Measurements from ENCODE around the gene OR4L1. TPM values are rescaled to one million over a fixed set of nuclear protein-coding genes. Genes with fewer than 3 reads are reported as not detected.
"Not testable (repeated sequence)": the region's sequence is repeated elsewhere in the genome, so short reads cannot be mapped to it uniquely, and the experiment has no call there.

OR4L1 gene

DNA sequence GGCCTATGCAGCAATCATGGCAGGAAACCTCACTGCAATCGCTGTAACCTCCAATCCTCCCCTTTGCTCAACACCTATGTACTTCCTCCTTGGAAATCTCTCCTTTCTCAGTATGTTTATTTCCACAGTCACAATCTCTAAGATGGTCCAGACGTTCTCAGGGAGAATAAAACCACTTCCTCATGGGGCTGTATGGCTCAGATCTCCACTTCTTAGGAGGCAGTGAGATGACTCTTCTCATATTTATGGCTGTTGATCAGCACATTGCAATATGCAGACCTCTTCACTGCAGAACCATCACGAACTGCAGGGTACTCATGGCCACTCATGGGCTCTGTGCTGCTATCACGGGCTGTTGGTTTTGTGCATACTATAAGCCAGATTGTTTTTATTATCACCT is 33.6 kb downstream of the OR4L1 start:
- Histone ChIP-seq H4K91ac (ENCODE audit: low read length) (no peak overlapping the region), H3K23ac (ENCODE audit: low read length in 2 of 2) (no peak overlapping the region), H3K18ac (ENCODE audit: low read depth in 1 of 2, low read length in 2 of 2) (no peak overlapping the region), H4K8ac (ENCODE audit: low read length) (no peak overlapping the region), H3K4ac (ENCODE audit: low read depth in 1 of 2, low read length in 2 of 2) (no peak overlapping the region), H3K4me2 (ENCODE audit: low read length, poor library complexity, severe bottlenecking) (no peak overlapping the region), H3K27me3 (ENCODE audit: control insufficient read depth in 1 of 2, insufficient read depth in 1 of 2, low read length in 2 of 2) (no peaks in the 10 kb centered on the region), H3K9me3 (ENCODE audit: control insufficient read depth, low read length) (no peaks in the 10 kb centered on the region), H2AFZ (ENCODE audit: low read depth, low read length) (no peak overlapping the region), H3K27ac (ENCODE audit: low read length, poor library complexity, severe bottlenecking) (no peak overlapping the region), H3K36me3 (ENCODE audit: control insufficient read depth in 1 of 2, insufficient read depth in 2 of 2, low read depth in 1 of 2, low read length in 2 of 2) (no peaks in the 10 kb centered on the region), H2BK12ac (ENCODE audit: low read length in 2 of 2) (no peak overlapping the region), H3K4me3 (ENCODE audit: insufficient read depth in 1 of 2, low read depth in 1 of 2, low read length in 2 of 2) (no peak overlapping the region), H3K4me1 (ENCODE audit: control insufficient read depth, insufficient read depth, low read depth, low read length) (no peaks in the 10 kb centered on the region), H3K9ac (ENCODE audit: low read length) (no peak overlapping the region), H2BK5ac (ENCODE audit: low read depth, low read length, poor library complexity, severe bottlenecking) (no peak overlapping the region), H3K79me1 (replicated peaks; ENCODE audit: low read length, poor library complexity, severe bottlenecking) (no peaks in the 10 kb centered on the region), H2BK120ac (ENCODE audit: low read depth, low read length) (no peak overlapping the region), H3K14ac (ENCODE audit: low read length in 2 of 2) (no peak overlapping the region), H2AK5ac (ENCODE audit: low read length, severe bottlenecking) (no peak overlapping the region), H2BK15ac (ENCODE audit: low read depth, poor library complexity, severe bottlenecking) (no peak overlapping the region)
- WGBS = 15% methylated on average over 4 of the region's 4 CpGs
- no peak for DNase-seq

DNA sequence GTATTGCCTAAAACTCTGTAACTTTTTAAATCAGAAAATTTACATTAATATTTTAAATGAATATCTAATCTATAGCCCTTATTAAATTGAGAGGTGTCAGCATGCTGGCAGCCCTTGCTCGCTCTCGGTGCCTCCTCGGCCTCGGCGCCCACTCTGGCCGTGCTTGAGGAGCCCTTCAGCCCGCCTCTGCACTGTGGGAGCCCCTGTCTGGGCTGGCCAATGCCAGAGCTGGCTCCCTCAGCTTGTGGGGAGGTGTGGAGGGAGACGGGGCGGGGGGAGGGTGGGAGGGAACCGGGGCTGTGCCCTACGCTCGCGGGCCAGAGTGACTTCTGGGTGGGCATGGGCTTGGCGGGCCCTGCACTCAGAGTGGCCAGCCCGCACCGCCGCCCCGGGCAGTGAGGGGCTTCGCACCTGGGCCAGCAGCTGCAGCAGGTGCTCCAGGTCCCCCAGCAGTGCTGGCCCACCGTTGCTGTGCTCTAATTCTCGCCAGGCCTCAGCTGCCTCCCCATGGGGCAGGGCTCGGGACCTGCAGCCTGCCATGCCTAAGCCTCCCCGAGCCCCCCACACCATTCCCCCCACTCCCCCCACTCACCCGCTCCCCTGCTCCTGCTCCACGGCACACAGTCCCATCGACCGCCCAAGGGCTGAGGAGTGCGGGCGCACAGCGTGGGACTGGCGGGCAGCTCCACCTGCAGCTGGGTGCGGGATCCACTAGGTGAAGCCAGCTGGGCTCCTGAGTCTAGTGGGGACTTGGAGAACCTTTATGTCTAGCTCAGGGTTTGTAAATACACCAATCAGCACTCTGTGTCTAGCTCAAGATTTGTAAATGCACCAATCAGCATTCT is 39.3 kb downstream of the OR4L1 start:
- not testable (repeated sequence) for H2AFZ ChIP-seq (ENCODE audit: low read depth, low read length); H4K91ac ChIP-seq (ENCODE audit: low read length); H2BK15ac ChIP-seq (ENCODE audit: low read depth, poor library complexity, severe bottlenecking); H3K18ac ChIP-seq (ENCODE audit: low read depth in 1 of 2, low read length in 2 of 2); H3K14ac ChIP-seq (ENCODE audit: low read length in 2 of 2); H3K79me1 ChIP-seq (replicated peaks; ENCODE audit: low read length, poor library complexity, severe bottlenecking); H3K9me3 ChIP-seq (ENCODE audit: control insufficient read depth, low read length); H3K4ac ChIP-seq (ENCODE audit: low read depth in 1 of 2, low read length in 2 of 2); H4K8ac ChIP-seq (ENCODE audit: low read length); H3K4me2 ChIP-seq (ENCODE audit: low read length, poor library complexity, severe bottlenecking); DNase-seq; H3K36me3 ChIP-seq (ENCODE audit: control insufficient read depth in 1 of 2, insufficient read depth in 2 of 2, low read depth in 1 of 2, low read length in 2 of 2); H3K27ac ChIP-seq (ENCODE audit: low read length, poor library complexity, severe bottlenecking); H2AK5ac ChIP-seq (ENCODE audit: low read length, severe bottlenecking); H2BK5ac ChIP-seq (ENCODE audit: low read depth, low read length, poor library complexity, severe bottlenecking); H3K9ac ChIP-seq (ENCODE audit: low read length); H2BK12ac ChIP-seq (ENCODE audit: low read length in 2 of 2); H3K4me3 ChIP-seq (ENCODE audit: insufficient read depth in 1 of 2, low read depth in 1 of 2, low read length in 2 of 2); H3K4me1 ChIP-seq (ENCODE audit: control insufficient read depth, insufficient read depth, low read depth, low read length); H3K23ac ChIP-seq (ENCODE audit: low read length in 2 of 2); H3K27me3 ChIP-seq (ENCODE audit: control insufficient read depth in 1 of 2, insufficient read depth in 1 of 2, low read length in 2 of 2); H2BK120ac ChIP-seq (ENCODE audit: low read depth, low read length)
- 89% methylated on average over 19 of the region's 32 CpGs for WGBS

DNA sequence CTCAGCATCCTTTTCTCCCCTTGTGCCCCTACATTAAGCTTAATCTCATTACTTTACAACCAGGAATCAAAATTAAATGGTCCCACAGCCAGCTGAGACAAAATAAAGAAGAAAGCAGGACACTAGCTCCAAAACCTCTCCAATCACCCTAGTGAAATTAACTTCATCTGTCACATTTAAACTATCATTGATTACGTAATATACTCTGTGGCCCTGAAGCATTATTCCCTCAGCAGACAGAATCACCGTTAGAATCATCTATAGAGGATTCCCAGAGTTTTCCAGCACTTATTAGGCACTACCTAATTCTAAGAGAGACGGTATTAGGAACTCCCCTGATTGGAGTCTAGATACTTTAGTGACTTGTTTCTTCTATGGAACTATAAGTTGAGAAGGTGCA is 50.6 kb downstream of the OR4L1 start, which contains the start of gene OR4K17:
TSS of gene OR4K17 (plus strand) at position 302 of the 400 bp plus-strand sequence. CDS start 6,761 bp downstream, outside the sequence.
- Histone ChIP-seq H2BK15ac (ENCODE audit: low read depth, poor library complexity, severe bottlenecking) (no peak within 1 kb of the TSS), H3K18ac (ENCODE audit: low read depth in 1 of 2, low read length in 2 of 2) (no peak within 1 kb of the TSS), H3K23ac (ENCODE audit: low read length in 2 of 2) (no peak within 1 kb of the TSS), H2AFZ (ENCODE audit: low read depth, low read length) (no peak within 1 kb of the TSS), H2AK5ac (ENCODE audit: low read length, severe bottlenecking) (no peak within 1 kb of the TSS), H3K4me3 (ENCODE audit: insufficient read depth in 1 of 2, low read depth in 1 of 2, low read length in 2 of 2) (no peak within 1 kb of the TSS), H3K27me3 (ENCODE audit: control insufficient read depth in 1 of 2, insufficient read depth in 1 of 2, low read length in 2 of 2) (no peaks in the 10 kb centered on the region), H3K79me1 (replicated peaks; ENCODE audit: low read length, poor library complexity, severe bottlenecking) (no peaks in the 10 kb centered on the region), H3K14ac (ENCODE audit: low read length in 2 of 2) (no peak within 1 kb of the TSS), H3K4ac (ENCODE audit: low read depth in 1 of 2, low read length in 2 of 2) (no peak within 1 kb of the TSS), H4K8ac (ENCODE audit: low read length) (no peak within 1 kb of the TSS), H4K91ac (ENCODE audit: low read length) (no peak within 1 kb of the TSS), H3K9ac (ENCODE audit: low read length) (no peak within 1 kb of the TSS), H3K36me3 (ENCODE audit: control insufficient read depth in 1 of 2, insufficient read depth in 2 of 2, low read depth in 1 of 2, low read length in 2 of 2) (no peaks in the 10 kb centered on the region), H3K4me2 (ENCODE audit: low read length, poor library complexity, severe bottlenecking) (no peak within 1 kb of the TSS), H3K27ac (ENCODE audit: low read length, poor library complexity, severe bottlenecking) (no peak within 1 kb of the TSS), H3K9me3 (ENCODE audit: control insufficient read depth, low read length) (no peaks in the 10 kb centered on the region), H2BK12ac (ENCODE audit: low read length in 2 of 2) (no peak within 1 kb of the TSS), H2BK120ac (ENCODE audit: low read depth, low read length) (no peak within 1 kb of the TSS), H2BK5ac (ENCODE audit: low read depth, low read length, poor library complexity, severe bottlenecking) (no peak within 1 kb of the TSS), H3K4me1 (ENCODE audit: control insufficient read depth, insufficient read depth, low read depth, low read length) (no peaks in the 10 kb centered on the region)
- DNase-seq = no peak
- 39% methylated on average over 2 of the region's 3 CpGs for WGBS

Small RNA genes lying within 50 kb of the gene (small RNA-seq; reads per million reads assigned to genes)
- not detected for gene RNA5SP380 (ENCODE audit: low read depth)

Data from mesenchymal stem cell (in vitro differentiated cells and primary cell).